ENCODE measurements around the gene CHURC1. TPM values are rescaled to one million over a fixed set of nuclear protein-coding genes. Genes with fewer than 3 reads are reported as not detected.

Gene CHURC1
- total RNA-seq, 1 donor from 2014 or later: 31.9 TPM

DNA sequence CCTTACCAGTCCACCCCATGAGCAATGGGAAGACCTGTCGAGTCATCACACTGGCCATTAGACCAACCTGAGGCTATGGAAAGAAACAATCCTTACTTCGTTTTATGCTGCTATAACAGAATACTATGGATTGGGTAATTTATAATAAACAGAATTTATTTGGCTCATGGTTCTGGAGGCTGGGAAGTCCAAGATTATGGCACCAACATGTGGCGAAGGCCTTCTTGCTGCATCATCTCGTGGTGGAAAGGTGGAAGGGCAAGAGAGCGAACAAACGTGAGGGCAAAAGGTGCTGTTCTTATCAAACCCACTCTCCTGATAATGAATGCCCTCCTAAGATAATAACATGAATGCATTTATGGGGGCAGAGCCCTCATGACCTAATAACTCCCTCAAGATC, 24.9 kb upstream of the CHURC1 start:
- no peak overlapping the region for H3K4me3 ChIP-seq
- H3K27ac ChIP-seq: no peak overlapping the region
- H3K9me3 ChIP-seq: no peaks in the 10 kb centered on the region
- no peak for TF ChIP-seq CTCF (IDR thresholded peaks at IDR 0.05)
- no peaks in the 10 kb centered on the region for H3K27me3 ChIP-seq
- intact Hi-C loops (cut with DNase I): no loop called here
- DNase-seq (ENCODE audit: low spot score in 2 of 2): no peak
- no peaks in the 10 kb centered on the region for H3K36me3 ChIP-seq
- no peaks in the 10 kb centered on the region for H3K4me1 ChIP-seq

DNA sequence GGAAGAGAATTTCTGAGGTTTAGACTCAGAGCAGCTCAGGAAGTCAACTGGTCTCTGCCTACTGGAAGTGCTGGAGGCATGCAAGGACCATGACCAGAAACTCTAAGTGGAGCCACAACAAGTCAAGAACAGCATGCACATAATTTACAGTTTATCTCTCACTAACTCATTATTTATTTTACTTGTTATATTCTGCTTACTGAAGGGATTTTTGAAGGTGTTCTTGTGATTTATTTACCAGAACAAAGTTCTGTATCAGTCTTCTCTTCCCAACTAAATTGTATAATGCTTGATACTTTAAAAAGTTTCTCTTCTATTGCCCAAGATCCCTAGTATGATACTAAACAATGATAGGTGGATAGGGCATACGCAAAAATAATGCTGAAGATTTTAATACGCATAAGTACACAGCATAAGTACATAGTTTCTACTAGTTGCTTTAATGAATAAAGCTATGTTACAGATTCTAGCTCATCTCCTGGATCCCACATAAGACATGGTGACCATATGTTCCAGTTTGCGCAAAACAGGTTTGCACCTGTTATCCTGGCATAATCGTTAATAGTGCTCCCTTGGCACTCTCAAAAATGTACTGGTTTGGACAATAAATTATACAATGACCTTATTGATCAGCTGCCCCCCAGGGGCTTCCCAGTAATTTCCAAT, 22.9 kb upstream of the CHURC1 start:
- no peak for DNase-seq (ENCODE audit: low spot score in 2 of 2)
- H3K27me3 ChIP-seq: no peaks in the 10 kb centered on the region
- no peaks in the 10 kb centered on the region for H3K9me3 ChIP-seq
- intact Hi-C loops (cut with DNase I): loop anchor here (1.0 to 5.0 kb wide), 4 partner anchors 46 to 219 kb away; no protein-coding TSS in a partner anchor
- H3K4me1 ChIP-seq: no peaks in the 10 kb centered on the region
- no peak for TF ChIP-seq CTCF (IDR thresholded peaks at IDR 0.05)
- H3K36me3 ChIP-seq: no peaks in the 10 kb centered on the region
- no peak overlapping the region for H3K27ac ChIP-seq
- no peak overlapping the region for H3K4me3 ChIP-seq

- peak; percentile 33 to 58 (median 42) for TF ChIP-seq CTCF (IDR thresholded peaks at IDR 0.05)
- Histone ChIP-seq H3K9me3 (no peaks in the 10 kb centered on the region), H3K4me3 (no peak overlapping the region), H3K27me3 (no peaks in the 10 kb centered on the region), H3K4me1 (no peaks in the 10 kb centered on the region), H3K36me3 (no peaks in the 10 kb centered on the region), H3K27ac (no peak overlapping the region)
- intact Hi-C loops (cut with DNase I): loop anchor here (1.0 to 5.0 kb wide), 4 partner anchors 45 to 220 kb away; no protein-coding TSS in a partner anchor
- DNase-seq (ENCODE audit: low spot score in 2 of 2): no peak
These were observed 22.3 kb upstream of the CHURC1 start for GRCh38 chr14:64891839-64892375.

DNA sequence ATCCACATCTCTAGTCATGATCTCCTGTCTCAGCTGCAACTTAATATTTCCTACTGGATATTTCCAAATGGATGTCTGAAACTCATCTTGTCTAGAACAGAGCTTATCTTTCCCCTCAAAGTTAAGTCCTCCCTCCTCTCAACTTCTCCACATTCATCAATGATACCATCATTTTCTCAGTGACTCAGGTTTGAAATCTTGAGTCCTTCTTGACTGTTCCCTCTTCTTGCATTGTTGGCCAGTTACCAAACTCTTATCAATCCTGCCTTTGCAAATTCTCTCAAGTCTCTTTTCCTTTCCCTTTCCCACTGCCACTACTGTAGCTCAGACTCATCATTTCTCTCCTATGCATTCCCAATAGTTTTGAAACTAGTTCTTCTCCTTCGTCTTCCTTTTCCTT, 14.3 kb upstream of the CHURC1 start:
- no peak for TF ChIP-seq CTCF (IDR thresholded peaks at IDR 0.05)
- no peaks in the 10 kb centered on the region for H3K4me1 ChIP-seq
- intact Hi-C loops (cut with DNase I): no loop called here
- H3K9me3 ChIP-seq: no peaks in the 10 kb centered on the region
- no peak for DNase-seq (ENCODE audit: low spot score in 2 of 2)
- H3K27ac ChIP-seq: no peak overlapping the region
- no peak overlapping the region for H3K4me3 ChIP-seq
- H3K36me3 ChIP-seq: no peaks in the 10 kb centered on the region
- H3K27me3 ChIP-seq: no peaks in the 10 kb centered on the region

- H3K9me3 ChIP-seq: no peaks in the 10 kb centered on the region
- no peak overlapping the region for H3K4me3 ChIP-seq
- H3K27me3 ChIP-seq: no peaks in the 10 kb centered on the region
- intact Hi-C loops (cut with DNase I): no loop called here
- H3K36me3 ChIP-seq: no peaks in the 10 kb centered on the region
- no peaks in the 10 kb centered on the region for H3K4me1 ChIP-seq
- no peak for TF ChIP-seq CTCF (IDR thresholded peaks at IDR 0.05)
- no peak overlapping the region for H3K27ac ChIP-seq
- DNase-seq (ENCODE audit: low spot score in 2 of 2): no peak
These were observed 8.2 kb upstream of the CHURC1 start for GRCh38 chr14:64906022-64906421.
